Adrenal gland (tissue), 5 donors: ENCODE results near the gene LAMA4.

Source experiments
- POLR2A ChIP-seq, 2 donors: fragments of 450-650 bp; IDR thresholded peaks; one replicate each; pipeline ENCODE4 v1.6.1; 2017; ENCODE audit warnings: antibody characterized with exemption in 2 of 2, mild to moderate bottlenecking in 2 of 2, moderate library complexity in 1 of 2
- TF ChIP-seq, protein P1 (sequence below), 6 experiments: fragments of 450-650 bp in 4 of 6; fragments of 200-600 bp in 2 of 6; sonication (generic) in 1 of 6; IDR thresholded peaks; 1 replicate in 5 of 6; 2 replicates in 1 of 6; pipeline versions ENCODE4 v1.5.1 to v1.8.0; 2016 to 2021; ENCODE audit warnings: antibody characterized with exemption in 6 of 6, mild to moderate bottlenecking in 2 of 6, moderate library complexity in 1 of 6
- donor health status: DM: no; HTN: no; CAD: no.

DNA sequence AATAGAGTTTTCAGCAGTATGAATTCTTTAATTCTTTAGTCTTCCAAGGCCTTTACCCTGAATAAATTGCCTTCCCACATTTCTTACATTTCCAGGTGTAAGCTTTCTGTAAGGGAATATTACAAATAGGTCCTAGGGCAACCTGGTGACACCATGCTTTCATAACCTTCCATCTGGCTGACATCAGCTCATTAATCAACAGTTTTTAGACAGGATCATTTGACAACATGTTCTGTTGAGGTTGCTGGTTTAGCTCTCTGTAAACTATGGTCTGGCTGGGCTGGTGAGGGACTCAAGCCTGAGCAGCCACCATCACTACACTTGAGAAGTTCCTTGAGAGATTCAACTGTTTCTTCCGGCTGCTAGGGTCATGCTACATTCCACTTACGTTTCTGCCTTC, 147.8 kb downstream of the LAMA4 start:
- TF ChIP-seq, protein P1, sequence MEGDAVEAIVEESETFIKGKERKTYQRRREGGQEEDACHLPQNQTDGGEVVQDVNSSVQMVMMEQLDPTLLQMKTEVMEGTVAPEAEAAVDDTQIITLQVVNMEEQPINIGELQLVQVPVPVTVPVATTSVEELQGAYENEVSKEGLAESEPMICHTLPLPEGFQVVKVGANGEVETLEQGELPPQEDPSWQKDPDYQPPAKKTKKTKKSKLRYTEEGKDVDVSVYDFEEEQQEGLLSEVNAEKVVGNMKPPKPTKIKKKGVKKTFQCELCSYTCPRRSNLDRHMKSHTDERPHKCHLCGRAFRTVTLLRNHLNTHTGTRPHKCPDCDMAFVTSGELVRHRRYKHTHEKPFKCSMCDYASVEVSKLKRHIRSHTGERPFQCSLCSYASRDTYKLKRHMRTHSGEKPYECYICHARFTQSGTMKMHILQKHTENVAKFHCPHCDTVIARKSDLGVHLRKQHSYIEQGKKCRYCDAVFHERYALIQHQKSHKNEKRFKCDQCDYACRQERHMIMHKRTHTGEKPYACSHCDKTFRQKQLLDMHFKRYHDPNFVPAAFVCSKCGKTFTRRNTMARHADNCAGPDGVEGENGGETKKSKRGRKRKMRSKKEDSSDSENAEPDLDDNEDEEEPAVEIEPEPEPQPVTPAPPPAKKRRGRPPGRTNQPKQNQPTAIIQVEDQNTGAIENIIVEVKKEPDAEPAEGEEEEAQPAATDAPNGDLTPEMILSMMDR (IDR thresholded peaks at IDR 0.05) = no peak
- no peak for TF ChIP-seq POLR2A (IDR thresholded peaks at IDR 0.05)
